Measurements from ENCODE around the gene RPL13. TPM values are rescaled to one million over a fixed set of nuclear protein-coding genes. Genes with fewer than 3 reads are reported as not detected.

RPL13 gene
- total and polyA plus RNA-seq, 9 of the 15 experiments (the other 6 are each of a cell fraction or from before 2014, with no cell fraction given): 227 to 6,042 (median 1,633) TPM

DNA sequence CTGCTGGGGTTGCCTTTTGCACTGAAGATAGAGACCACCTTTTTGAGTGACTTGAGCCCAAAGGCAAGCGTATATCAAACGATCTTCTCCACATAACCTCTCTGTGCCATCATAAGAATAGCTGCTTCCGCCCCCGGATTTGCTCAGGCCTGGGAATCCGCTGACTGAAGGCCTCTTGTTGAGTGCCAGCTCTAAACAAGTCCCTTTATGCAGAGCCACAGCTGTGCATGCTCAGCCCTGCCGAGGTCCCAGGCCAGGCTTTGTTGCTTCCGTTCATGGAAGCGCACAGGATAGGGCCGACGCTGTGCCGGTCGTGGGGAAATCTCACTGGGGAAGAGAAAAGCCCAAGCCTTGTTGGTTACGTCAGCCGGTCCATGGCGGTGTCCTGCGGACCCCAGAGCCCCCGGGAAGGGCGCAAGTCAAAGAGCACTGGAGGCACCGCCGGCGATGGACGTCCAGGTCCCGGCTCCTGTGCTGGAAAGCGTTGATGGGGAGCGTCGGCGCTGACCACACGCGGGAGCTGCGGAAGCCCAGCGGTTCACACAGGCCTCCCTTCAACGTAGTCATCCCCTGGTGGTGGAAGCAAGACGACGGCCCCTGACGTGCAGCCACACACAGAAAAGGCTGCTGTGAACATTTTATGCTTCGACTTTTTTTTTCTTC is 23.5 kb upstream of the RPL13 start:
- H2AFZ ChIP-seq (ENCODE audit: low read depth, low read length): no peak overlapping the region
- 0 out of 2 replicates have a peak, but pooled peaks cover 6% of the 10 kb centered on the region for H4K20me1 ChIP-seq (replicated peaks; ENCODE audit: control insufficient read depth, insufficient read depth, low read length)
- CTCF ChIA-PET (ENCODE audit: low intra/inter-chr PET ratio): no interaction called here
- no peaks in the 10 kb centered on the region for H3K79me2 ChIP-seq (ENCODE audit: control insufficient read depth, insufficient read depth, low read length)
- BruUV-seq (replicated peaks): no TSS peak
- H3K27me3 ChIP-seq (ENCODE audit: control insufficient read depth in 2 of 2, insufficient read depth in 2 of 2, low read length in 2 of 2): no peaks in the 10 kb centered on the region
- H3K9ac ChIP-seq (ENCODE audit: insufficient read depth in 1 of 2, low read depth in 2 of 2, low read length in 2 of 2): no peak overlapping the region
- H3K4me1 ChIP-seq (replicated peaks in 1 of 2; ENCODE audit: control insufficient read depth in 2 of 2, insufficient read depth in 2 of 2, low read length in 2 of 2): peaks cover 0 to 16% of the 10 kb centered on the region in 2 experiments; a peak in 3 of 5 replicates
- no peaks in the 10 kb centered on the region for H3K9me1 ChIP-seq (ENCODE audit: control insufficient read depth, insufficient read depth, low read length)
- WGBS (ENCODE audit: insufficient coverage, low coverage, missing lambda C conversion rate): 91% methylated on average over 34 of the region's 36 CpGs
- intact Hi-C loops (cut with micrococcal nuclease): no loop called here
- H3K36me3 ChIP-seq (ENCODE audit: control insufficient read depth, insufficient read depth, low read length): peaks cover 76% of the 10 kb centered on the region; the same call in 2 of the 3 replicates
- no peak for DNase-seq (ENCODE audit: extremely low read depth in 1 of 4, low spot score in 3 of 4)
- no peak overlapping the region for H3K4me2 ChIP-seq (ENCODE audit: insufficient read depth, low read length)
- ATAC-seq: no peak
- POLR2A ChIA-PET: no interaction called here
- H3K4me3 ChIP-seq: no peak overlapping the region
- no peaks in the 10 kb centered on the region for H3K9me3 ChIP-seq (replicated peaks; ENCODE audit: control insufficient read depth, insufficient read depth, low read depth, low read length)
- in situ Hi-C loops (cut with MboI): no loop called here
- no peak overlapping the region for H3K27ac ChIP-seq (ENCODE audit: extremely low read depth, low read depth, low read length)
- no peak for FAIRE-seq
- peak; percentile 58; the same call in 1 of the 2 replicates for TF ChIP-seq ZBTB33 (CRISPR knock-in tag; IDR thresholded peaks at IDR 0.05)
- no peak for TF ChIP-seq MAX (CRISPR knock-in tag; IDR thresholded peaks at IDR 0.05)
